GM18909 (cell line): ENCODE results near the gene ANKRD40.

Experiments used
- ATAC-seq: cut with Tn5 transposase; IDR thresholded peaks from one replicate; pipeline ENCODE4 v1.9.1; 2021; ENCODE audit warnings: mild to moderate bottlenecking; ENCODE audit not compliant: unreplicated experiment, poor library complexity

The ANKRD40 gene

GRCh38 chr17:50675190-50675589, 32.5 kb downstream of the ANKRD40 start:
- ATAC-seq: no peak

DNA sequence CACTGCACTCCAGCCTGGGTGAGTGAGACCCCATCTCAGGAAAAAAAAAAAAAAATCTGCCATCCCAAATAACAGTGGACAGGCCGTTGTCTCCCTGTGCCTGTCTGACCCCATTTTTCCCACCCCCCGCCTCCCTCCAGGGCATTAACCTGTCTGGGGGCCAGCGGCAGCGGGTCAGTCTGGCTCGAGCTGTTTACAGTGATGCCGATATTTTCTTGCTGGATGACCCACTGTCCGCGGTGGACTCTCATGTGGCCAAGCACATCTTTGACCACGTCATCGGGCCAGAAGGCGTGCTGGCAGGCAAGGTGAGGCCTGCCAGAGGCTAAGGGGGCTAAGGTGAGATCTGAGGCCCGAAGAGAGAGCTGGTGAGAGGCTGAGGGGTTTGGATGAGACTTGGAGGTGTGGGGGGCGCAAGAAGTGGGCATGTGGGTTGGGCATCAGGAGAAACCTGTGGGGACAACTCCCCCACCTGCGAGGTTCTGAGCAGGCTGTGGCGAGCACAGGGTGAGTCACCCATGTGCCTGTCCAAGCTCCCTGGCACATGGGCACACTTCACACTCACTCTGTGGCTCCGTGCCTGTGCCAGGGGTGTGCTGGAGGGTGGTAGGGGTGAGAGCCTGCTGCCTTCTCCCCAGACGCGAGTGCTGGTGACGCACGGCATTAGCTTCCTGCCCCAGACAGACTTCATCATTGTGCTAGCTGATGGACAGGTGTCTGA, 34.7 kb downstream of the ANKRD40 start:
- ATAC-seq: no peak

GRCh38 chr17:50672071-50672470, 35.6 kb downstream of the ANKRD40 start:
- ATAC-seq: no peak

- ATAC-seq: no peak
Observed at GRCh38 chr17:50668838-50669581, 38.7 kb downstream of the ANKRD40 start.

DNA sequence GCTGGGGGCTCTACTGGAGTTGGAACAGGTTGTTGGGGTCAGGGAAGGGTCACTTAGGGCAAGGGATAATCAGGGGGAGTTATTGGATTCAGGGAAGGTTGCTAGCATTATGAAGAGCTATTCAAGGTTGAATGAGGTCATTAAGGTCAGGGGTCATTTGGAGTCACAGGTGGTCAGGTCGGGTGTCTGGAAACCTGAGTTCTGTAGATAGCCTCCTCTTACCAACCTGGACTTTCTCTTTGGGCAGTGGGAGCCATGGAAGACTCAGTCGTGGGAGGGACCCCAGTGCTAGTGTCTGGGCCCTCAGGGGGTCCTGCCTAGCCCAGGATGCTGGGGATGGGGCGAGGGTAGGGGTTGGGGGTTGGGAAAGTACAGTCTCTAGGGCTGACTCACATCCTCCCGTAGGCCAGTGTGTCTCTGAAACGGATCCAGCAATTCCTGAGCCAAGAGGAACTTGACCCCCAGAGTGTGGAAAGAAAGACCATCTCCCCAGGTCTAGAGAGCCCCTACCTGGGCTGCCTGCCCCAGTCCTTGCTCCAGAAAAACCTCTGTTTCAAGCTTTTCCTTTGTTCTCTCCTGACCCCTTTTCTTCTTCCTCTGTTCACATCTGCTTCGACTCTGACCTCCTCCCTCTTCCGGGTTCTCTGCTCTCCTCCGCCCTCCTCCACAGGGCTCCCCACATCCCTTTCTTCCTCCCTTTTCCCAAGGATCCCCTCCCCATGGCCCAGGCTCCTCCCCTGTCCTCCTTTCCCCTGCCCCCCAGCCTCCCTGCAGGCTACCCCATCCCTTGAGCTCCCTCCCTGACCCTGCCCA, 39.5 kb downstream of the ANKRD40 start:
- no peak for ATAC-seq

DNA sequence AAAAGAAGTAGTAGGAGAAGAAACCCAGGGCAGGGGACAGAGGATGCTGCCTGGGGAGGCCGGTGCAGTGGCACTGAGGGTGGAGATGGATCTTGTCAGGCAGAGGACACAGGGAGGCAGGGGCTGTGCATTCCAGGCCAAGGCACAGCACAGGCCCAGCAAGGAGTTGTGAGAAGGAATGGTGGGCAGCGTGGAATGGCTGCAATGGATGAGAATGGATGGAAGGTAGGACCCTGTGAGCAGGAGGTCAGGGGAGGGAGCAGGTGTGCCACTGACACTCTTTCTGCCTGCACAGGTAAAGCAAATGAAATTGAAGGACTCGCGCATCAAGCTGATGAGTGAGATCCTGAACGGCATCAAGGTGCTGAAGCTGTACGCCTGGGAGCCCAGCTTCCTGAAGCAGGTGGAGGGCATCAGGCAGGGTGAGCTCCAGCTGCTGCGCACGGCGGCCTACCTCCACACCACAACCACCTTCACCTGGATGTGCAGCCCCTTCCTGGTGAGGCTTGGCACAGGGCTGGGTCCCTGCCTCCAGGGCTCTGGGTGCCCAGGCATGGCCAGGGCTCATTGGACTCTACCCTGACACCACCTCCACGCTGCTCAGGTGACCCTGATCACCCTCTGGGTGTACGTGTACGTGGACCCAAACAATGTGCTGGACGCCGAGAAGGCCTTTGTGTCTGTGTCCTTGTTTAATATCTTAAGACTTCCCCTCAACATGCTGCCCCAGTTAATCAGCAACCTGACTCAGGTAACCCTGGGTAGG, 40.3 kb downstream of the ANKRD40 start:
- ATAC-seq: no peak

DNA sequence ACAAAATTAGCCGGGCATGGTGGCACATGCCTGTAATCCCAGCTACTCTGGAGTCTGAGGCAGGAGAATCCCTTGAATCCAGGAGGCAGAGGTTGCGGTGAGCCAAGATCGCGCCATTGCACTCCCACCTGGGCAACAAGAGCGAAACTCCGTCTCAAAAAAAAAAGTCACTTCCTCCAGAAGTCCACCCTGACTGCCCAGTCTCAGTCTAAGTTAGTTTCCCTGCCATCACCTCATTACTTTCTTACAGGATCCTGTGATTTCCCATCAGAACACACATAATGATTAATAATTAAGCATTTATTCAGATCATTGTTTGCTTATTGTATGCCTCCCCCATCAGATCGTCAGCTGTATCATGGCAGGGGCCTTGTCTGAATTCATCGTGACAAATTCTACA, 41.4 kb downstream of the ANKRD40 start:
- no peak for ATAC-seq

DNA sequence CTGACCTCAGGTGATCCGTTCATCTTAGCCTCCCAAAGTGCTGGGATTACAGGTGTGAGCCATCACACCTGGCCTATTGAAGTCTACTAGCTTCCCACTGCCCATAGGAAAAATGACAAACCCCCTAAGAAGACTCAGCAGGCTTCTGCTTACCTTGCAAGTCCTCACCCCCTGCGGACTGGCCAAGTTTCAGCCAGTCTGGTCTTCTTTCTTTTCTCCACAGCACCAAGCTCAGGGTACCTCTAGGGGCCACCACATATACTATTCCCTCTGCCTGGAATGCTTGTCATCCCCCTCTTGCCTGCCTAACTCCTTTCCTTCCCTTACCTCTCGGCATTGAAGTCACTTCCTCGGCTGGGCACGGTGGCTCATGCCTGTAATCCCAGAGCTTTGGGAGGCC, 41.9 kb downstream of the ANKRD40 start:
- ATAC-seq: no peak

- no peak for ATAC-seq
Observed at GRCh38 chr17:50664788-50665458, 42.8 kb downstream of the ANKRD40 start.

DNA sequence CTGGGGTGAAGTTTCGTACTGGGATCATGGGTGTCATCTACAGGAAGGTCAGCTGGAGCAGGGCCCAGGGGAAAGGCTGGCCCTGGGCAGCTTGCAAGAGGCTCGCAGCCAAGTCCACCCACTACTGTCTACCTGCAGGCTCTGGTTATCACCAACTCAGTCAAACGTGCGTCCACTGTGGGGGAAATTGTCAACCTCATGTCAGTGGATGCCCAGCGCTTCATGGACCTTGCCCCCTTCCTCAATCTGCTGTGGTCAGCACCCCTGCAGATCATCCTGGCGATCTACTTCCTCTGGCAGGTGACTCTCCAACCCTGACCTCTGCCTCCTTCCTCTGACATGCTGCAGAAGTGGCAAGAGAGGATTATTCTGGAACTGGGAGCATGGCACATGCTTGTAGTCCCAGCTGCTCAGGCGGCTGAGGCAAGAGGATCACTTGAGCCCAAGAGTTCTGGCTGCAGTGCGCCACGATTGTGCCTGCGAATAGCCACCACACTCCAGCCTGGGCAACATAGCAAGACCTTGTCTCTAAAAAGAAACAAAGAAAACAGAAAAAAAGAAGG, 43.8 kb downstream of the ANKRD40 start:
- ATAC-seq: no peak

- ATAC-seq: no peak
Observed at GRCh38 chr17:50662632-50663225, 45.0 kb downstream of the ANKRD40 start.

DNA sequence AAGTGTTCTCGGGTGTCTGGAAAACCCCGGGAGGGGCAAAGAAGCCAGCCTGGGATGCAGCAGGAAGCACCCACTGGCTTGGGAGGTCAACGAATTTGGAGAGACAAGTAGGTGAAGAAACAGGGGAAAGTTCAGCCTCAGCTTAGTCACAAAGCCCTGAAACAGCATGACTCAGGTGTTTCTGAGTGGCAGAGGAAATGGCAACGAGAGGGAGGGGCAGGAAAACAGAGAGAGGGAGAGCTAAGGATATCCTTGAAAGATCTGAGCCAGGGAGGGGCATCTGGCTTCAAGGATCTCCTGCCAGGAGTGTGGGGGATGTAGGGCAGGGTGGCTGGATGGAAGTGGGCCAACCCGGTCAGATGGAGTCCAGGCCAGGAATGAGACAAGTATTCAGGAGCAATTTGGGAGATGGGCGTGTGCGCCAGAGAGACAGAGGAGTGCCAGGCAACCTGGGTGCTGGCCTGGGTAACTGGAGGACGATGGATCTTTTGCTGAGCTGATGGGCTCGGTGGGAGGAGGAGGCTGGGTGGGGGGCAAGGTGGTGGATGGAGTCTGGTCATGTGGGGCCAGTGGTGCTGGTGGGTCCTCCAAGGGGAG, 45.8 kb downstream of the ANKRD40 start:
- no peak for ATAC-seq

GRCh38 chr17:50661348-50661747, 46.4 kb downstream of the ANKRD40 start:
- no peak for ATAC-seq

GRCh38 chr17:50660887-50661345, 46.8 kb downstream of the ANKRD40 start:
- ATAC-seq: no peak

DNA sequence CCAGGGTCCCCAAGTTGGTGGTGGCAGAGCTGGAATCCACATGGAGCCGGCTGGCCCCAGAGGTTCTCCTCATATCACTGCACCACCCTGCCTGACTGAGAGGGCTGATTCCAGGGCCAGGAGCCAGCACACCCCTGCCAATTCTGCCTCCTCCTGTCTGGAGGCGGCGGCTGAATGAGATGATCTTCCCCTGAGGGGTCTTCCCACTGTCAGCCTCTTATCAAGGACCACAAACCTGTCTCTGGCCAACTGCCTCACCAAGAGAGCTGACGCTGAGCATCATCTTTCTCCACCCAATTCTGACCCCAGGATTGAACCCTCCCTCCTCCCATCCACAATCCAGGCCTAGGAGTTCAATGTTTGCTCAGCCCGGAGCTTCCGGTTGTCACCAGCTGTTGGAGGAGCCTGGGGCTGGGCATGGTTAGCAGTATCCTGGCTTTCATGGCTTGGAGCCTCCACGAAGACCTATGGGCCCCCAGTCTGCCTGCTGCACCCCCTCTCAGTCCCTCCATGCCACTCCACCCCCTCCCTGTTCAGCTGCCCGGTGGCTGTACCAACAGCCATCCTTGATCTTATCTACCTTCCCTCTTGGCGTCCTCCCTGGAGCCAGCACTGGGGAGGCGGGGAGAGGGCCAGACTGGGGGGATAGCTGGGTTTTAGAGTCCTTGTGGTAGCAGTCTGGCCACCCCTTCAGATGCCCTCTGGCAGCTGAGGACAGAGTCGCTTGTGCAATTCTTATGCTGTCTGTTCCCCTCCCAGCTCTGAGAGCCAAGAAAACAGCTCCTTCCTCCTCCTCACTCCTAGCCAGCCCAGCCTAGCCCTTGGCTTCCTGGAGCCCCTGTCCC, 47.5 kb downstream of the ANKRD40 start:
- no peak for ATAC-seq

- ATAC-seq: no peak
Observed at GRCh38 chr17:50659179-50659578, 48.5 kb downstream of the ANKRD40 start.

DNA sequence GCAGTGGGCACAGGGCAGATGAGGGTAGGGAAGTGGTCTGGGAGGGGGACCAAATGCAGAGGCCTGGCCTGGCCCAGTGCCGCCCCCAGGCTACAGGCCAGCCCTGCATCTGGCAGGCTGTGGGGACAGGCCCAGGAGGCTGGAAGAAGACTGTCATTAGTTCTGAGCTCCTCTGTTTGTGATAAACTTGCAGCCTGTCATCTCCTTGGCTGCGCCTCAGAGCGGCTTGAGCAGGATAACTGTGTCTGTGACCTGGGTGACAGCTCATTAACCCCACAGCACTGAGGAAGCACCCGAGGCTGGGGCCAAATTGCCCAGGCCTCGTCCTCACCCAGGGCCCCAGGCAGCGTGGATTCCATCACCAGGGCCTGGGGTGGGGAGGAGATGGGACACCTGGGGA, 49.1 kb downstream of the ANKRD40 start:
- no peak for ATAC-seq

DNA sequence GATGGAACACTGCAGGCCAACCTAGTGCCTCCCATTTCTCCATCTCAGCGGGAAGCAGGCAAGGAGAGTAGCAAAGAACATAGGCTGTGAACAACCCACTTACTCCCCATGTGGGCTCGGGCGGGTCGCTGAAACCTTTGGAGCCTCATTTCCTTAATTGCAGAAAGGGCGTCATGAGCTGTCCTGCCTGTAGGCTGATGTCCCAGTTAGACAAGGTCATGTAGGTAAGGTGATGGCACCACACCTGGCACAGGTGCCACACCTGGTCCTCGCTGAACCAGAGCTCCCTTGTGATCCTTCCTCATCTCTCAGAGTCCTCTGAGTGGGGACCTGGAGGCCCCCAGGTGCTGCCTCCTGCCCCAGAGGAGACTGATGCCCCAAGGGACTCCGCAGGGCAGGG, 50.1 kb downstream of the ANKRD40 start:
- no peak for ATAC-seq
